Lower leg skin (tissue), 3 donors: Measurements from ENCODE around the gene RABGGTA.

Experiments
- POLR2A ChIP-seq, 2 donors: fragments of 450-650 bp; IDR thresholded peaks; one replicate each; pipeline ENCODE4 v1.6.1; 2016 to 2017; ENCODE audit warnings: antibody characterized with exemption in 2 of 2, mild to moderate bottlenecking in 1 of 2, moderate library complexity in 1 of 2
- TF ChIP-seq, protein P1 (sequence below), 3 donors: fragments of 450-650 bp; IDR thresholded peaks; one replicate each; pipeline ENCODE4 v1.5.1; 2016; ENCODE audit warnings: antibody characterized with exemption in 3 of 3, mild to moderate bottlenecking in 3 of 3, moderate library complexity in 2 of 3

DNA sequence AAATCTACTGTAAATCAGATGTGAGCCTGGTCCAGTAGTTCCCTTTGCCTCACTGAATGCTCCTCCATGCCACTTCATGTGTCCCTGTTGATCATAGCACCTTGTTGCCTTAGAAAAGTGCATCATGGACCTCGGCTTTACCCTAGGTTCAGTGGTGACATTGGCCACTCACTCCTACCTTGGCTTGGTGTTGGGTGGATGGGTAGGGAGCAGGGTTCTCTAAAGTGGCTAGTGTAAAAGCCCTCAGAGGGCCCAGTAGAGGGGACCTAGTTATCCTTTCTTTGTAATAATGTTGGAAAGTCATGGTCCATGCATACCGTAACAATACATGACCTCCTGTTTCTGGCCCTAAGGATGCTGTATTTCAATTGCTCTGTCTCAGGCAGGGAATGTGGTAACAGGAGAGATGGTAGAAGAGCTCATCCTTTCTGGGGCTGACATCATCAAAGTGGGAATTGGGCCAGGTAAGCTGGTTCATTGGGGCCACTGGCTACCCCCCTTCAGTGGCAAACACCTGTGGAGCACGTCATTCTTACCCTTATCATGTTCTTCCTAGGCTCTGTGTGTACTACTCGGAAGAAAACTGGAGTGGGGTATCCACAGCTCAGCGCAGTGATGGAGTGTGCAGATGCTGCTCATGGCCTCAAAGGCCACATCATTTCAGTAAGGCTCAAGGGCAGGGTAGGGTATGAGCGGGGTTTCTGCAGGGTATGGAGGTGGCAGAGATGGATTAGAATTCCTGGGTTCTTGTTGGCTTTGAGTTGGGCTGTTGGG, 34.5 kb downstream of the RABGGTA start:
- no peak for TF ChIP-seq POLR2A (IDR thresholded peaks at IDR 0.05)
- TF ChIP-seq, protein P1, sequence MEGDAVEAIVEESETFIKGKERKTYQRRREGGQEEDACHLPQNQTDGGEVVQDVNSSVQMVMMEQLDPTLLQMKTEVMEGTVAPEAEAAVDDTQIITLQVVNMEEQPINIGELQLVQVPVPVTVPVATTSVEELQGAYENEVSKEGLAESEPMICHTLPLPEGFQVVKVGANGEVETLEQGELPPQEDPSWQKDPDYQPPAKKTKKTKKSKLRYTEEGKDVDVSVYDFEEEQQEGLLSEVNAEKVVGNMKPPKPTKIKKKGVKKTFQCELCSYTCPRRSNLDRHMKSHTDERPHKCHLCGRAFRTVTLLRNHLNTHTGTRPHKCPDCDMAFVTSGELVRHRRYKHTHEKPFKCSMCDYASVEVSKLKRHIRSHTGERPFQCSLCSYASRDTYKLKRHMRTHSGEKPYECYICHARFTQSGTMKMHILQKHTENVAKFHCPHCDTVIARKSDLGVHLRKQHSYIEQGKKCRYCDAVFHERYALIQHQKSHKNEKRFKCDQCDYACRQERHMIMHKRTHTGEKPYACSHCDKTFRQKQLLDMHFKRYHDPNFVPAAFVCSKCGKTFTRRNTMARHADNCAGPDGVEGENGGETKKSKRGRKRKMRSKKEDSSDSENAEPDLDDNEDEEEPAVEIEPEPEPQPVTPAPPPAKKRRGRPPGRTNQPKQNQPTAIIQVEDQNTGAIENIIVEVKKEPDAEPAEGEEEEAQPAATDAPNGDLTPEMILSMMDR (IDR thresholded peaks at IDR 0.05), result no peak
